Left kidney (tissue), 2 donors: ENCODE measurements around the gene CAPN7. TPM values are rescaled to one million over a fixed set of nuclear protein-coding genes. Genes with fewer than 3 reads are reported as not detected.
A peak's percentile ranks its signal among the peaks of the same experiment; 100 is the strongest.

Experiments
- DNase-seq: peaks from one replicate; pipeline ENCODE4 v3.0.0-alpha.2; 2013
- polyA plus RNA-seq: library from polyadenylated mRNA; unstranded; fragments of 120-200 nt; gene quantifications from one replicate; pipeline ENCODE4 v1.2.1, GENCODE V29; 2013; ENCODE audit not compliant: insufficient read length

The CAPN7 gene
- polyA plus RNA-seq, 1 donor: 59.9 TPM

DNA sequence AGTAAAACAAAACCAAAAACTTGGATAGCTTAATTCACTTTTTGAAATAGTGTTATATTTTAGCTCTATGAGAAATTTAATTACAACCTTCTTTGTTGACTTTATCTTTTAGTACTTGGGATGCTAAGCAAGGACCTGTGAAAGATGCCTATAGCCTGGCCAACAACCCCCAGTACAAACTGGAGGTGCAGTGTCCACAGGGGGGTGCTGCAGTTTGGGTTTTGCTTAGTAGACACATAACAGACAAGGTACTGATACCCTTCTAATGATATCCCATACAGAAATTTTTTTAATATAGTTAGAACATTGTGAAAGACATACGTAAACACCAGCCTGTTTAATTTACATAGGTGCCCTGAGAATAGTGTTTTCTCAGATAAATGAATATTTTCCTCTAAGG lies 35.3 kb downstream of the CAPN7 start:
- no peak for DNase-seq

- DNase-seq: no peak
These were observed 37.9 kb downstream of the CAPN7 start for GRCh38 chr3:15243822-15244482.

DNA sequence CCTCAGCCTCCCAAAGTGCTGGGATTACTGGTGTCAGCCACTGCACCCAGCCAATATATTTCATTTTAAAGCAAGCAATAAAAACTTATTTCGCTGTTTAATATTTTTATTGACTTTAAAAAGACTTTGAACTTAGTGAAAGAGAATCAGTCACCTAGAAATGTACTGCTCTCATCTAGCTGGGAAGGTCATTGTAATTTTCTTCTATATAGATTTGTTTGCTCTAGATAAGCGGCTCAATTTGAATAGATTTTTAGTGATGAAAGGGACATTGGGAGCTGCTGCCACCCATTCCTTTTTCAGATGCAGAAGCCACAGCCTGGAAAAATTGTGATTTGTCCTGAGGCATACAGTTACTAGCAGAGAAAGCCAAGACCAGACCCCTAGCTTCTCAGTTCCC lies 40.1 kb downstream of the CAPN7 start:
- DNase-seq: no peak

- DNase-seq: no peak
These were observed 47.1 kb downstream of the CAPN7 start for GRCh38 chr3:15253023-15253697.

- no peak for DNase-seq
These were observed 49.2 kb downstream of the CAPN7 start for GRCh38 chr3:15255215-15255614.

GRCh38 chr3:15256861-15257341 lies 50.9 kb downstream of the CAPN7 start:
- no peak for DNase-seq

DNA sequence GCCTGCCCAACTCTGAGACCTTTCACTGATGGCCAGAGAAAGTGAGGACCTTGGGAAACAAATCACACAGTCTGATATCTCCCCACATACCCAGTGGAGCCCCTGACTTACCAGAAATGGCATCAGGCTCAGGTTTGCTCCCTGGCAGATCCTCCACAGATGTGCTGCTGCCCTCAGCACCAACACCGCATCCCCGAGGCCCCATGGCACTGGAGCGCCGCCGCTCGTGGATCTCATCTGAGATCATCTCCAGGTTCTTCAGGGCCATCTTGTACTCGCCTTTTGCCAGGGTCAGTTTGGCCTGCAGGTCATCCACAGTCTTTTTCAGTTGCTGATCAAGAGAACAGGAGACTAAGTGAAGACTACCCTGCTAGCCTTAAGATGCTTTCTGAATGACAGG lies 52.7 kb downstream of the CAPN7 start:
- DNase-seq: no peak

DNA sequence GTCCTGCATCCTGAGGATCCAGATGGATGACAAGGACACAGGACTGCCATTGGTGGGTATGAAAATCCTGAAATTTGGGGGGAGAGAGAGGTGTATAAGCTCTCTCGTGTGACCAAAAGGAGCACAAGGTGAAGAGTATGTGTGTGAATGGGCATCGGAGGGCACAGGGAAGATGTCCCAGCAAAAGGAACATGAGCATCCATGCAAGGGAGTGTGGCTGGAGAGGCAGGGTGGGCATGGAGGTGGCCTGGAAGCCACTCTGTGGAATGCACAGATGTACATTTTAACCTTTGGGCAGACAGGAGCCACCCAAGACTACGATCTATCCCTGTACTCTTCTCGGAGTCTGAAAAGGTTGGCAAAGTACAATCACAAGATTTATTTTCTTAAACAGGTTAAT lies 54.5 kb downstream of the CAPN7 start:
- DNase-seq: no peak

- no peak for DNase-seq
These were observed 55.2 kb downstream of the CAPN7 start for GRCh38 chr3:15261274-15261673.

- no peak for DNase-seq
These were observed 56.0 kb downstream of the CAPN7 start for GRCh38 chr3:15262021-15262420.

GRCh38 chr3:15263120-15263519 lies 57.1 kb downstream of the CAPN7 start:
- DNase-seq: no peak

- no peak for DNase-seq
These were observed 57.9 kb downstream of the CAPN7 start for GRCh38 chr3:15263926-15264325.

- no peak for DNase-seq
These were observed 58.4 kb downstream of the CAPN7 start for GRCh38 chr3:15264486-15264885.

- no peak for DNase-seq
These were observed 59.8 kb downstream of the CAPN7 start for GRCh38 chr3:15265655-15266509.

- no peak for DNase-seq
These were observed 60.7 kb downstream of the CAPN7 start for GRCh38 chr3:15266510-15267376.

- DNase-seq: no peak
These were observed 61.5 kb downstream of the CAPN7 start for GRCh38 chr3:15267502-15267901.

GRCh38 chr3:15268033-15268631 lies 62.1 kb downstream of the CAPN7 start:
- DNase-seq: peak; percentile 80

DNA sequence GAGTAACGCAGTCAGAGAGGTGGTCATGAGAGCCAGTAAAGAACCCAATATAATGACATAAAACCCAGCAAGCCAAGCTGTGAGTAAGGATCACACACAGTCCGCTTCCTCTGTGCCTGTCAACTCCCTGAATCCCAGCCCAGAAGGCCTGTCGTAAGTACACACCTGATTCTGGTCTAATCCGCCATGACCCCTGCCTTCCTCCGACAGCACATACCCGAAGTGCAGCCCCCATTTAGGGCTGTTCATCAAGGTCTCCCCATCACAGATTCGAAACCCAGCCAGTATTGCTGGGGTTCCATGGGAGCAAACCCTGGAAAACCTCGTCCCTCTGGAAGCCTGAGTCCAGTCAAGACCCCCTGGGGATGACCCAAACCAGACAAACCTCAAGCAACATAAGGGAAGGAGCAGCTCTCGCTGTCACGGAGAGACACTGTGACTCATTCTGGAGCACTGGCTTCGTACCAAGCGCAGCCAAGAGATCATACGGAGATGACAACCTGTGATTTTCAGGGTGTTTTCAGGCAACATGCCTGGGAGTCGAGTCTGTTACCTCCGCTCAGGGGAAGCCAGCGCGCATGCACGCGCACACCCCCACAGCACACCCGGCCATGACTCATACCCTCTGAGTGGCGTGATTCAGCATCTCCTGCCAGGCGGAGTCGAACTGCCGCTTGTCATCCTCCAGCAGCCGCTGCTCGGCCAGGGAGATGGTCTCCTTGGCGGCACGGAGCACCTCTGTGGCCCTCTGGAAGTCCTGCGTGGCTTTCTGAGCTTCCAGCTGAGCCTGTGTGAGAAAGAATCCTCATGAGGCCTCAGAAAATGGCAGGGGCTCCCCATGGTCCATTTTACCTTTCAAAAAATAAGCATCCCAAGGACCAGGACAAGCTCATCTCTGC lies 63.3 kb downstream of the CAPN7 start:
- DNase-seq: no peak

- no peak for DNase-seq
These were observed 65.0 kb downstream of the CAPN7 start for GRCh38 chr3:15271030-15271429.

GRCh38 chr3:15271785-15272381 lies 65.8 kb downstream of the CAPN7 start:
- no peak for DNase-seq
